ENCODE results near the gene ELK3.

DNA sequence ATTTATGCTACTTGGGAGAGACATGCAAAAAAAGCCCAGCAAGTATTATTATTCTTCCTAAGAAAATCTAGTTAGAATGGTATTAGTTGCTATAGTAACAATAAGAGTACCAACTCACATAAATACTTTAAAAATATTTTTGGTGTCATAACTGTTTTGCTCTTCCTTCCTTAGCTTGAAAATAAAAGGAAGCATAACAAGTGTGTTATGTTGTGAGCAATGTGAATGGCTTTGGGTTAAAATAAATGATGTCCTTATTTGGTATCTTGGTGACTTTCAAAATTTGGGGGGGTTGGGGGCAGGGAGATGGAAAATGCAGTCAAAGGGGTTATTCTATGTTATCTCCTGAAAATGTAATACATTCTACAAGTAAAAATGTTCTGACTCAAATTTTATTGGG, 91.0 kb downstream of the ELK3 start:
- TF ChIP-seq, protein P1, sequence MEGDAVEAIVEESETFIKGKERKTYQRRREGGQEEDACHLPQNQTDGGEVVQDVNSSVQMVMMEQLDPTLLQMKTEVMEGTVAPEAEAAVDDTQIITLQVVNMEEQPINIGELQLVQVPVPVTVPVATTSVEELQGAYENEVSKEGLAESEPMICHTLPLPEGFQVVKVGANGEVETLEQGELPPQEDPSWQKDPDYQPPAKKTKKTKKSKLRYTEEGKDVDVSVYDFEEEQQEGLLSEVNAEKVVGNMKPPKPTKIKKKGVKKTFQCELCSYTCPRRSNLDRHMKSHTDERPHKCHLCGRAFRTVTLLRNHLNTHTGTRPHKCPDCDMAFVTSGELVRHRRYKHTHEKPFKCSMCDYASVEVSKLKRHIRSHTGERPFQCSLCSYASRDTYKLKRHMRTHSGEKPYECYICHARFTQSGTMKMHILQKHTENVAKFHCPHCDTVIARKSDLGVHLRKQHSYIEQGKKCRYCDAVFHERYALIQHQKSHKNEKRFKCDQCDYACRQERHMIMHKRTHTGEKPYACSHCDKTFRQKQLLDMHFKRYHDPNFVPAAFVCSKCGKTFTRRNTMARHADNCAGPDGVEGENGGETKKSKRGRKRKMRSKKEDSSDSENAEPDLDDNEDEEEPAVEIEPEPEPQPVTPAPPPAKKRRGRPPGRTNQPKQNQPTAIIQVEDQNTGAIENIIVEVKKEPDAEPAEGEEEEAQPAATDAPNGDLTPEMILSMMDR (IDR thresholded peaks at IDR 0.05; ENCODE audit: insufficient read depth, low read length, poor library complexity, severe bottlenecking): no peak
- TF ChIP-seq EZH2phosphoT487 (conservative IDR thresholded peaks at IDR 0.05; ENCODE audit: low read length): no peak
